ENCODE data around the gene SELPLG.
"Not testable (repeated sequence)": the region's sequence is repeated elsewhere in the genome, so short reads cannot be mapped to it uniquely, and the experiment has no call there.

SELPLG gene

GRCh38 chr12:108671110-108671509 is 37.4 kb upstream of the SELPLG start:
- FAIRE-seq (no peak), DNase-seq (ENCODE audit: insufficient read length, low spot score) (no peak)
- no peak for TF ChIP-seq POLR2AphosphoS5 (IDR thresholded peaks at IDR 0.05; ENCODE audit: low read depth, low read length)
- no peak for TF ChIP-seq SPI1 (IDR thresholded peaks at IDR 0.05; ENCODE audit: low read depth, low read length)
- TF ChIP-seq POLR2A (IDR thresholded peaks at IDR 0.05; ENCODE audit: low read depth, low read length): no peak
- no peak for TF ChIP-seq TAF1 (IDR thresholded peaks at IDR 0.05; ENCODE audit: low read depth, low read length)
- no peak for TF ChIP-seq POU2F2 (IDR thresholded peaks at IDR 0.05; ENCODE audit: low read depth, low read length)
- TF ChIP-seq PAX5 (IDR thresholded peaks at IDR 0.05; ENCODE audit: insufficient read depth, low read length, severe bottlenecking): no peak

GRCh38 chr12:108670066-108670631 is 36.5 kb upstream of the SELPLG start:
- DNase-seq (ENCODE audit: insufficient read length, low spot score): no peak
- FAIRE-seq: no peak
- TF ChIP-seq POLR2AphosphoS5 (IDR thresholded peaks at IDR 0.05; ENCODE audit: low read depth, low read length) (no peak), SPI1 (IDR thresholded peaks at IDR 0.05; ENCODE audit: low read depth, low read length) (no peak), PAX5 (IDR thresholded peaks at IDR 0.05; ENCODE audit: insufficient read depth, low read length, severe bottlenecking) (no peak), POU2F2 (IDR thresholded peaks at IDR 0.05; ENCODE audit: low read depth, low read length) (no peak), TAF1 (IDR thresholded peaks at IDR 0.05; ENCODE audit: low read depth, low read length) (no peak), POLR2A (IDR thresholded peaks at IDR 0.05; ENCODE audit: low read depth, low read length) (no peak)

GRCh38 chr12:108668542-108668941 is 34.8 kb upstream of the SELPLG start:
- FAIRE-seq (no peak), DNase-seq (ENCODE audit: insufficient read length, low spot score) (no peak)
- no peak for TF ChIP-seq POLR2A (IDR thresholded peaks at IDR 0.05; ENCODE audit: low read depth, low read length)
- no peak for TF ChIP-seq POU2F2 (IDR thresholded peaks at IDR 0.05; ENCODE audit: low read depth, low read length)
- no peak for TF ChIP-seq TAF1 (IDR thresholded peaks at IDR 0.05; ENCODE audit: low read depth, low read length)
- TF ChIP-seq PAX5 (IDR thresholded peaks at IDR 0.05; ENCODE audit: insufficient read depth, low read length, severe bottlenecking): no peak

GRCh38 chr12:108668063-108668462 is 34.4 kb upstream of the SELPLG start:
- DNase-seq (ENCODE audit: insufficient read length, low spot score): no peak
- no peak for TF ChIP-seq PAX5 (IDR thresholded peaks at IDR 0.05; ENCODE audit: insufficient read depth, low read length, severe bottlenecking)
- TF ChIP-seq SPI1 (IDR thresholded peaks at IDR 0.05; ENCODE audit: low read depth, low read length): no peak
- TF ChIP-seq TAF1 (IDR thresholded peaks at IDR 0.05; ENCODE audit: low read depth, low read length): no peak
- TF ChIP-seq POLR2A (IDR thresholded peaks at IDR 0.05; ENCODE audit: low read depth, low read length): no peak
- TF ChIP-seq POLR2AphosphoS5 (IDR thresholded peaks at IDR 0.05; ENCODE audit: low read depth, low read length): no peak
- TF ChIP-seq POU2F2 (IDR thresholded peaks at IDR 0.05; ENCODE audit: low read depth, low read length): no peak
- no peak for FAIRE-seq

- FAIRE-seq (no peak), DNase-seq (ENCODE audit: insufficient read length, low spot score) (no peak)
- TF ChIP-seq POU2F2 (IDR thresholded peaks at IDR 0.05; ENCODE audit: low read depth, low read length): no peak
- TF ChIP-seq TAF1 (IDR thresholded peaks at IDR 0.05; ENCODE audit: low read depth, low read length): no peak
- peak; percentile 84 for TF ChIP-seq SPI1 (IDR thresholded peaks at IDR 0.05; ENCODE audit: low read depth, low read length)
Measured at GRCh38 chr12:108667349-108667748, 33.7 kb upstream of the SELPLG start.

GRCh38 chr12:108666401-108666881 is 32.7 kb upstream of the SELPLG start:
- no peak for DNase-seq (ENCODE audit: insufficient read length, low spot score)
- no peak for TF ChIP-seq SPI1 (IDR thresholded peaks at IDR 0.05; ENCODE audit: low read depth, low read length)
- no peak for TF ChIP-seq POLR2A (IDR thresholded peaks at IDR 0.05; ENCODE audit: low read depth, low read length)
- no peak for TF ChIP-seq TAF1 (IDR thresholded peaks at IDR 0.05; ENCODE audit: low read depth, low read length)
- no peak for TF ChIP-seq POLR2AphosphoS5 (IDR thresholded peaks at IDR 0.05; ENCODE audit: low read depth, low read length)
- TF ChIP-seq POU2F2 (IDR thresholded peaks at IDR 0.05; ENCODE audit: low read depth, low read length): no peak
- no peak for TF ChIP-seq PAX5 (IDR thresholded peaks at IDR 0.05; ENCODE audit: insufficient read depth, low read length, severe bottlenecking)
- FAIRE-seq: no peak

DNA sequence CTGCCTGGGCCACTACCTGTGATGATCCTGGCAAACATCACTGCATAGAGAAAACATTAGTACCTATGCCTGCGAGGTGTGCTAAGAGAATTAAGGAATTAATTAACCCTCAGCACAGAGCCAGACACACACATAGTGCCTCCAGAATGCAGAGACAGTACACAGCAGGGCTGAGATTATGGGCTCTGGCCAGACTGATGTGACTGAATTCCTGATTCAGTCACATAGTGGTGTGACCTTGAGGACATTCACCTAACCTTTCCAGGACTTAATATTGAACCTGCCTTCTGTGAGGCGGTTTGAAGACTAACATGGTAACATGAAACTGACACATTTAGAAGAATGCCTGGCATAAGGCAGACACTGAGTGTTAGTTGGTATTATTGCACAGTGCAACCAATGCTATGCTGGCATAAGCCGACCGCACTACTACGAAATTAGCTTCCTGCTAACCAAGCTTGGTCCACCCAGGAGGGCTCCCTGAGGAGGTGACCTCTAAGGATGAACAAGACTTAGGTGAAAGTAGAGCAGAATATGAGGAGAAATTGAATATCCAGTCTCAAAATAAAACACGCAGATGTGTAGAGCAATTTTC is 32.0 kb upstream of the SELPLG start:
- FAIRE-seq: peak; percentile 16
- no peak for TF ChIP-seq PAX5 (IDR thresholded peaks at IDR 0.05; ENCODE audit: insufficient read depth, low read length, severe bottlenecking)
- no peak for TF ChIP-seq POLR2AphosphoS5 (IDR thresholded peaks at IDR 0.05; ENCODE audit: low read depth, low read length)
- TF ChIP-seq POLR2A (IDR thresholded peaks at IDR 0.05; ENCODE audit: low read depth, low read length): no peak
- no peak for TF ChIP-seq POU2F2 (IDR thresholded peaks at IDR 0.05; ENCODE audit: low read depth, low read length)
- no peak for TF ChIP-seq SPI1 (IDR thresholded peaks at IDR 0.05; ENCODE audit: low read depth, low read length)
- TF ChIP-seq TAF1 (IDR thresholded peaks at IDR 0.05; ENCODE audit: low read depth, low read length): no peak
- no peak for DNase-seq (ENCODE audit: insufficient read length, low spot score)

GRCh38 chr12:108664338-108665258 is 30.9 kb upstream of the SELPLG start:
- DNase-seq (ENCODE audit: insufficient read length, low spot score): no peak
- peak; percentile 90 for FAIRE-seq
- TF ChIP-seq POU2F2 (IDR thresholded peaks at IDR 0.05; ENCODE audit: low read depth, low read length): peak; percentile 90
- 0 out of 2 replicates have a peak, but pooled peaks have one; percentile 39 for TF ChIP-seq POLR2AphosphoS5 (IDR thresholded peaks at IDR 0.05; ENCODE audit: low read depth, low read length)
- no peak for TF ChIP-seq PAX5 (IDR thresholded peaks at IDR 0.05; ENCODE audit: insufficient read depth, low read length, severe bottlenecking)

DNA sequence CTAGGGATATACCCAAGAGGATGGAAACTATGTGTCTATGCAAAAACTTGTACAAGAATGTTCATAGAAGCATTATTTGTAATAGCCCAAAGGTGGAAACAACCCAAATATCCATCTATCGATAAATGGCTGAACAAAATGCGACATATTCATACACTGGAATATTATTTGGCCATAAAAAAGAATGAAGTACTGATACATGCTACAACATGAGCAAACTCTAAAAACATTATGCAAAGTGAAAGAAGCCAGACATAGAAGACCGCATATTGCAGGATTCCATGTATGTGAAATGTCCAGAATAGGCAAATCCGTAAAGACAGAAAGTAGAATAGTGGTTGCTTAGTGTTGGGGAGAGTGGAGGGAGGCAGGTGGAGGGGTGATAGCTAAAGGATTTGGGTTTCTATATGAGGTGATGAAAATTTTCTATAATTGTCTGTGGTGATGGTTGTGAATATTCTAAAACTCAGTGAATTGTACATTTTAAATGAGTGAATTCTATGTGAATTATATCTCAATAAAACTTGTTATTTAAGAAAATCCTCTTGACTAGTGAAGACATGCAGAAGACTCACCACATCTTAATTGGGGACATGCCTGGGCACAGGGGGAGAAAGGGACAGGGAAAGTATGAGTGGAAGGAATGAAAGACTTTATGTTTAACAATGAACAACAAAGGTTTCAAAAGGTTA is 29.8 kb upstream of the SELPLG start:
- DNase-seq (ENCODE audit: insufficient read length, low spot score) (no peak), FAIRE-seq (peak; percentile 16)
- TF ChIP-seq TAF1 (IDR thresholded peaks at IDR 0.05; ENCODE audit: low read depth, low read length): no peak
- TF ChIP-seq POLR2AphosphoS5 (IDR thresholded peaks at IDR 0.05; ENCODE audit: low read depth, low read length): no peak
- no peak for TF ChIP-seq POLR2A (IDR thresholded peaks at IDR 0.05; ENCODE audit: low read depth, low read length)
- no peak for TF ChIP-seq SPI1 (IDR thresholded peaks at IDR 0.05; ENCODE audit: low read depth, low read length)
- no peak for TF ChIP-seq PAX5 (IDR thresholded peaks at IDR 0.05; ENCODE audit: insufficient read depth, low read length, severe bottlenecking)
- TF ChIP-seq POU2F2 (IDR thresholded peaks at IDR 0.05; ENCODE audit: low read depth, low read length): no peak

DNA sequence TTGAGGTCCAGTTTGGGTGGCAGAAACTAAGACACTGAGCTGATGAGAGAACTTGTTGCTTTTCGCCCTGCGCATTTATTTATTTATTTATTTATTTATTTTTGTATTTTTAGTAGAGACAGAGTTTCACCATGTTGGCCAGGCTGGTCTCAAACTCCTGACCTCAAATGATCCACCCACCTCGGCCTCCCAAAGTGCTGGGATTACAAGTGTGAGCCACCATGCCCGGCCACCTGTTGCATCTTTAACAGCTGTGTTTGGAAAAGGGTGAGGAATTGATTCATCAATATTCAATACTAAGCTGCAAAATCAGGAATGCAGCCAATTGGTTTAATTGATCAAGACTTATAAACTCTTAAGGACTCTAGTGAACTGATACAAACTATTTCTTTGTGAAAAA is 24.4 kb upstream of the SELPLG start:
- not testable (repeated sequence) for DNase-seq (ENCODE audit: insufficient read length, low spot score); FAIRE-seq

All from GM12891 (cell line).